Right atrium auricular region (tissue), 2 donors: Measurements from ENCODE around the gene S100A1. TPM values are rescaled to one million over a fixed set of nuclear protein-coding genes. Genes with fewer than 3 reads are reported as not detected.
"Not testable (repeated sequence)": the region's sequence is repeated elsewhere in the genome, so short reads cannot be mapped to it uniquely, and the experiment has no call there.

Experiments used
- DNase-seq: peaks from one replicate; pipeline ENCODE4 v3.0.0-alpha.2; 2019; ENCODE audit warnings: low spot score
- H3K27ac ChIP-seq, 2 donors: fragments of 200-600 bp; sonication (generic); 1 replicate in 1 of 2; 2 replicates in 1 of 2; pipeline ENCODE4 v1.5.1; 2016 to 2019
- H3K27me3 ChIP-seq, 2 donors: fragments of 200-600 bp; sonication (generic); one replicate each; pipeline versions ENCODE4 v1.5.1 to v1.6.0; 2017 to 2019
- H3K36me3 ChIP-seq: fragments of 200-600 bp; sonication (generic); one replicate; pipeline ENCODE4 v1.5.1; 2016
- H3K4me1 ChIP-seq, 2 donors: fragments of 200-600 bp; sonication (generic); one replicate each; pipeline versions ENCODE4 v1.5.1 to v1.6.0; 2017 to 2019
- H3K4me3 ChIP-seq, 2 donors: fragments of 200-600 bp; sonication (generic); 1 replicate in 1 of 2; 2 replicates in 1 of 2; pipeline ENCODE4 v1.5.1; 2017 to 2019; ENCODE audit warnings: mild to moderate bottlenecking in 1 of 2, moderate library complexity in 1 of 2
- H3K9me3 ChIP-seq, 2 donors: fragments of 200-600 bp; sonication (generic); one replicate each; pipeline ENCODE4 v1.5.1; 2019
- total RNA-seq, 2 donors: library from RNA; depleted of rRNA; stranded (reverse); fragments of >200 nt; gene quantifications; one replicate each; pipeline ENCODE4 v1.1.0, GENCODE V29; 2016
- TF ChIP-seq, protein P1 (sequence below), 2 donors: fragments of 200-600 bp; sonication (generic); IDR thresholded peaks; one replicate each; pipeline ENCODE4 v1.5.1; 2019; ENCODE audit warnings: antibody characterized with exemption in 2 of 2

Gene S100A1
- total RNA-seq, 2 donors from 2014 or later = 965 to 2,413 TPM

DNA sequence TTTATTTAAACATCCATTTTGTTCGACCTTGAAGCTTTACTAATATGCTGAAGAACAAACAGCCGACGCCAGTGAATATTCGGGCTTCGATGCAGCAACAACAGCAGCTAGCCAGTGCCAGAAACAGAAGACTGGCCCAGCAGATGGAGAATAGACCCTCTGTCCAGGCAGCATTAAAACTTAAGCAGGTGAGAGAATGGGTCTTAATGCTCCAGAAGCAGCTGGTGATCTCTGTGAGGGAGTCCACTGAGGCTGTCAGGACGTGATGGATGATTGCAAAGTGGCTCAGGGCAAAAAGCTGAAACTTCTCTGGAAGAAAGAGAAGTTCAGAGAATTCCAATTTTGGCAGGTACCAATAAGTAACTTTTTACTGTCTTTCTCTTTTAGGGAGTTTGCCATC is 10.0 kb downstream of the S100A1 start:
- Histone ChIP-seq H3K4me3 (no peak overlapping the region), H3K27ac (peak overlapping the region; percentile 100), H3K36me3 (peaks cover 81% of the 10 kb centered on the region), H3K27me3 (no peaks in the 10 kb centered on the region), H3K4me1 (peaks cover 0 to 75% of the 10 kb centered on the region in 2 donors), H3K9me3 (no peaks in the 10 kb centered on the region)
- no peak for DNase-seq
- TF ChIP-seq, protein P1, sequence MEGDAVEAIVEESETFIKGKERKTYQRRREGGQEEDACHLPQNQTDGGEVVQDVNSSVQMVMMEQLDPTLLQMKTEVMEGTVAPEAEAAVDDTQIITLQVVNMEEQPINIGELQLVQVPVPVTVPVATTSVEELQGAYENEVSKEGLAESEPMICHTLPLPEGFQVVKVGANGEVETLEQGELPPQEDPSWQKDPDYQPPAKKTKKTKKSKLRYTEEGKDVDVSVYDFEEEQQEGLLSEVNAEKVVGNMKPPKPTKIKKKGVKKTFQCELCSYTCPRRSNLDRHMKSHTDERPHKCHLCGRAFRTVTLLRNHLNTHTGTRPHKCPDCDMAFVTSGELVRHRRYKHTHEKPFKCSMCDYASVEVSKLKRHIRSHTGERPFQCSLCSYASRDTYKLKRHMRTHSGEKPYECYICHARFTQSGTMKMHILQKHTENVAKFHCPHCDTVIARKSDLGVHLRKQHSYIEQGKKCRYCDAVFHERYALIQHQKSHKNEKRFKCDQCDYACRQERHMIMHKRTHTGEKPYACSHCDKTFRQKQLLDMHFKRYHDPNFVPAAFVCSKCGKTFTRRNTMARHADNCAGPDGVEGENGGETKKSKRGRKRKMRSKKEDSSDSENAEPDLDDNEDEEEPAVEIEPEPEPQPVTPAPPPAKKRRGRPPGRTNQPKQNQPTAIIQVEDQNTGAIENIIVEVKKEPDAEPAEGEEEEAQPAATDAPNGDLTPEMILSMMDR (IDR thresholded peaks at IDR 0.05) = no peak

DNA sequence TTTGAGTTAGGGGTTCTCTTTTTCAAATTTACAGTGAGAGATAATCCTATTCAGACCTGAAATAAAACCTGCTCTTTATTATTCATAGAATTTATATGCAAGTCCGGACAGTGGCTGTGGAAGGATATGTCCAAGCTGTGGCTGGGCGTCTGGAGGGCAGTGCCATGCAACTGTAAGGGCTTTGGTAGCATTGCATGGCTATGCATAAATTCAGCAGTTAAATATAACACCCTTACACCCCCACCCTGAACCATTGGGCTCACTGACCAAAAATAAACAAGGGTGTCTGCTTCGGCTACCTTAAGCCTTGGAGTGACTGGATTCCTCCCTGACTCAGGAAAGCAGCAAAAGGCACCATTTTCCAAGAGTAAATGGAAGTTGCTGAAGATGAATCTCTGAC is 11.0 kb downstream of the S100A1 start:
- Histone ChIP-seq H3K9me3 (no peaks in the 10 kb centered on the region), H3K4me3 (no peak overlapping the region), H3K36me3 (peaks cover 91% of the 10 kb centered on the region), H3K27me3 (no peaks in the 10 kb centered on the region), H3K27ac (peak overlapping the region; percentile 100), H3K4me1 (peaks cover 0 to 82% of the 10 kb centered on the region in 2 donors)
- TF ChIP-seq, protein P1 (IDR thresholded peaks at IDR 0.05) = no peak
- no peak for DNase-seq

DNA sequence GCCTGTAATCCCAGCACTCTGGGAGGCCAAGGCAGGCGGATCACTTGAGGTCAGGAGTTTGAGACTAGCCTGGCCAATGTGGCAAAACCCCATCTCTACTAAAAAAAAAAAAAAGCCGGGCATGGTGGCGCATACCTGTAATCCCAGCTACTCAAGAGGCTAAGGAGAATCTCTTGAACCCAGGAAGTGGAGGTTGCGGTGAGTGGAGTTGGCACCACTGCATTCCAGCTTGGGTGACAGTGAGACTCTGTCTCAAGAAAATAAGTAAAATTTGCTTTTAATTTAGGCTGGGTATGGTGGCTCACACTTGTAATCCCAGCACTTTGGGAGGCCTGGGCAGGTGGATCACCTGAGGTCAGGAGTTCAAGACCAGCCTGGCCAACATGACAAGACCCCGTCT is 12.0 kb downstream of the S100A1 start:
- H3K4me1 ChIP-seq = peaks cover 0 to 83% of the 10 kb centered on the region in 2 donors
- not testable (repeated sequence) for H3K9me3 ChIP-seq, DNase-seq, H3K27me3 ChIP-seq, H3K4me3 ChIP-seq
- peak overlapping the region in 1 of 2 donors; percentile 100 for H3K27ac ChIP-seq
- H3K36me3 ChIP-seq = peaks cover 97% of the 10 kb centered on the region

DNA sequence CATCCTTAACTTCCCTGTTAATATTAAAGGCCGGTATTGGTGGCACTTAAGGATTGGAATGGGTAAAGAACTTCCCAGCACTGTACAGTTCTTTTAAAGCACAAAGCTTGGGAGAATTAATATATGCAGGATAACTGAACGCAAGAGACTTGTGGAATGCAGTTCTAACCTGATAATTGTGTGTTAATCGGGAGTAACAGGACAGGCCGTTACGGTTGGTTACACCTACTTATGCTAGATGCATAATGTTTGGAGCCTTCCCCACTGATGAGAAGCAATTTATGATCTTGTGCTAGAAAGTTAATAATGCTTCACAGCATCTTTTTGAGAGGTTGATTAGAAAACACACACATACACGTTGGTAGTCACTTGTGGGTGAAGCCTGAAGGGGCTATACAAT is 12.6 kb downstream of the S100A1 start:
- TF ChIP-seq, protein P1 (IDR thresholded peaks at IDR 0.05) = no peak
- Histone ChIP-seq H3K4me1 (peaks cover 0 to 76% of the 10 kb centered on the region in 2 donors), H3K9me3 (no peaks in the 10 kb centered on the region), H3K27ac (peak overlapping the region in 1 of 2 donors; percentile 100), H3K4me3 (no peak overlapping the region), H3K27me3 (no peaks in the 10 kb centered on the region), H3K36me3 (peaks cover 98% of the 10 kb centered on the region)
- DNase-seq = no peak

DNA sequence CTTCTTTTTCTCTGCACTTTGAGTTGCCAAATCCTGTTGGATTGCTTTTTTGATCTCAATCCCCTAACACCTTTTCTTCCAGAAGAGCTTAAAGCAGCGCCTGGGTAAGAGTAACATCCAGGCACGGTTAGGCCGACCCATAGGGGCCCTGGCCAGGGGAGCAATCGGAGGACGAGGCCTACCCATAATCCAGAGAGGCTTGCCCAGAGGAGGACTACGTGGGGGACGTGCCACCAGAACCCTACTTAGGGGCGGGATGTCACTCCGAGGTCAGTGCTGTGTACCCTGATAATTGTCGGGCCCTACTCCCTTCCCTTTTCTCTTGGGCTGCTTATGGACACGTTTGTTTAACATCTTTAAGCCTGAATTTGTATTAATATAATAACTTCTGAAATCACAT is 13.9 kb downstream of the S100A1 start:
- Histone ChIP-seq H3K4me1 (peaks cover 0 to 63% of the 10 kb centered on the region in 2 donors), H3K36me3 (peaks cover 92% of the 10 kb centered on the region), H3K27me3 (no peaks in the 10 kb centered on the region), H3K4me3 (no peak overlapping the region), H3K27ac (peak overlapping the region; percentile 44 to 100), H3K9me3 (no peaks in the 10 kb centered on the region)
- TF ChIP-seq, protein P1 (IDR thresholded peaks at IDR 0.05) = no peak
- no peak for DNase-seq

DNA sequence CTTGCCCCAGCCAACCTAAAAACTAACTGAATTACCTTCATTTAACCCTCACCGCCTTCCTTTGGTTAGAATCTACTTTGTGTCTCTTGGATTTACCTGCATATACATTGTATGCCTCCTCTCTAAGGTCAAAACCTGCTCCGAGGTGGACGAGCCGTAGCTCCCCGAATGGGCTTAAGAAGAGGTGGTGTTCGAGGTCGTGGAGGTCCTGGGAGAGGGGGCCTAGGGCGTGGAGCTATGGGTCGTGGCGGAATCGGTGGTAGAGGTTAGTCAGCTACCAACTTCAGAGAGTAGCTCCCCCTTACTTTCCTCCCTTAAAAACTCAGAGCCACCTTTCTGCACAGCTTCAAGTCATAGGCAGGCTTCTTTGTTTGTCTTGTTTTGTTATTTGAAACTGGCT is 14.9 kb downstream of the S100A1 start:
- H3K27me3 ChIP-seq = no peaks in the 10 kb centered on the region
- peaks cover 0 to 55% of the 10 kb centered on the region in 2 donors for H3K4me1 ChIP-seq
- H3K4me3 ChIP-seq = no peak overlapping the region
- peak overlapping the region; percentile 44 to 71 for H3K27ac ChIP-seq
- H3K36me3 ChIP-seq = peaks cover 84% of the 10 kb centered on the region
- H3K9me3 ChIP-seq = no peaks in the 10 kb centered on the region
- TF ChIP-seq, protein P1 (IDR thresholded peaks at IDR 0.05) = no peak
- no peak for DNase-seq
